Heart left ventricle (tissue), 13 donors: ENCODE results near the gene KRTAP4-3.

Experiments used
- CTCF ChIP-seq, 12 donors: fragments of 200-600 bp; sonication (generic) in 4 of 12; IDR thresholded peaks; one replicate each; pipeline versions ENCODE4 v1.5.0 to v1.8.0; 2018 to 2022; ENCODE audit warnings: antibody characterized with exemption in 12 of 12, mild to moderate bottlenecking in 5 of 12
- POLR2A ChIP-seq, 2 donors: fragments of 450-650 bp; IDR thresholded peaks; one replicate each; pipeline ENCODE4 v1.6.1; 2017; ENCODE audit warnings: antibody characterized with exemption in 2 of 2, mild to moderate bottlenecking in 2 of 2, moderate library complexity in 2 of 2
- donor health status: ischemic (EF 13 %, LVEDD 7.1; RV severe dilation, severe dysfunction).
- donor health status: DM: no; HTN: yes; CAD: no.
- donor health status: DM: no; HTN: no; CAD: no.
- donor health status: ischemic (EF 25% LVEDD 6.9; RV normal size, moderate dysfunction).
- donor health status: ischemic (EF 25% LVEDD 5.7; RV mildly dilated, moderate dysfunction).
- donor health status: ischemic (EF 35%, LVEDD 5.7; RV mildly dilated, moderate dysfunction).
- donor health status: nonischemic (EF 11% LVEDD 7.7; RV severe dilation, severe dysfunction).
- donor health status: DM: yes; HTN: yes; CAD: no.
- donor health status: PGD.
- donor health status: ischemic (EF 29% LVEDD 5.4; RV normal size, mild dysfunction).
- donor health status: nonischemic (EF 23%, LVEDD 6.1; RV moderate dilation, normal function).

- TF ChIP-seq CTCF (IDR thresholded peaks at IDR 0.05) (no peak), POLR2A (IDR thresholded peaks at IDR 0.05) (no peak)
These were observed 9.8 kb upstream of the KRTAP4-3 start, which contains the start of gene KRTAP4-2 for GRCh38 chr17:41177727-41178271.
